NB4 (cell line): ENCODE measurements around the gene UGT1A7.

Experiments
- CTCF ChIP-seq: IDR thresholded peaks from one replicate; pipeline ENCODE4 v1.5.1; 2012; ENCODE audit warnings: low read depth, low read length
- MYC ChIP-seq: IDR thresholded peaks from 2 replicates; pipeline ENCODE4 v1.6.1; 2011; ENCODE audit warnings: low read depth, low read length
- POLR2A ChIP-seq: IDR thresholded peaks from 2 replicates; pipeline ENCODE4 v1.6.1; 2011; ENCODE audit warnings: mild to moderate bottlenecking; ENCODE audit not compliant: insufficient read length; ENCODE audit errors: extremely low read depth
- TF ChIP-seq, protein P1 (sequence below): IDR thresholded peaks from 2 replicates; pipeline ENCODE4 v1.6.1; 2011; ENCODE audit warnings: low read depth, low read length

GRCh38 chr2:233676046-233676445 is 5.7 kb upstream of the UGT1A7 start:
- TF ChIP-seq CTCF, result no peak
- TF ChIP-seq, protein P1, sequence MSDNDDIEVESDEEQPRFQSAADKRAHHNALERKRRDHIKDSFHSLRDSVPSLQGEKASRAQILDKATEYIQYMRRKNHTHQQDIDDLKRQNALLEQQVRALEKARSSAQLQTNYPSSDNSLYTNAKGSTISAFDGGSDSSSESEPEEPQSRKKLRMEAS, result no peak
- TF ChIP-seq POLR2A, result no peak
- no peak for TF ChIP-seq MYC
